HEK293 (cell line): ENCODE results near the gene TMEM141.

Experiments
- FEZF1 ChIP-seq: fragments of 450-650 bp; formaldehyde crosslinking; IDR thresholded peaks from 2 replicates; pipeline ENCODE4 v1.5.1; 2016; ENCODE audit warnings: missing biosample characterization, missing genetic modification characterization
- KLF7 ChIP-seq: fragments of 450-650 bp; formaldehyde crosslinking; IDR thresholded peaks from 2 replicates; pipeline ENCODE4 v1.5.1; 2016; ENCODE audit warnings: missing biosample characterization, missing genetic modification characterization, borderline replicate concordance
- TRIM28 ChIP-seq: IDR thresholded peaks from 2 replicates; pipeline ENCODE4 v1.6.1; 2011; ENCODE audit warnings: low read length, control low read depth, borderline replicate concordance
- ZBTB17 ChIP-seq: fragments of 450-650 bp; formaldehyde crosslinking; IDR thresholded peaks from 2 replicates; pipeline ENCODE4 v1.5.1; 2016; ENCODE audit warnings: missing biosample characterization, missing genetic modification characterization
- ZBTB7A ChIP-seq: fragments of 450-650 bp; formaldehyde crosslinking; IDR thresholded peaks from 2 replicates; pipeline ENCODE4 v1.5.1; 2016; ENCODE audit warnings: low read depth, missing biosample characterization, missing genetic modification characterization
- ZFHX2 ChIP-seq: fragments of 450-650 bp; formaldehyde crosslinking; conservative IDR thresholded peaks from 2 replicates; pipeline ENCODE4 v1.5.1; 2016; ENCODE audit warnings: missing biosample characterization, missing genetic modification characterization
- ZFP69B ChIP-seq: fragments of 450-650 bp; formaldehyde crosslinking; IDR thresholded peaks from 2 replicates; pipeline ENCODE4 v1.5.1; 2016; ENCODE audit warnings: missing biosample characterization, missing genetic modification characterization
- ZNF10 ChIP-seq: fragments of 450-650 bp; formaldehyde crosslinking; IDR thresholded peaks from 2 replicates; pipeline ENCODE4 v1.5.1; 2017; ENCODE audit warnings: missing biosample characterization, missing genetic modification characterization
- ZNF112 ChIP-seq: fragments of 450-650 bp; formaldehyde crosslinking; IDR thresholded peaks from 2 replicates; pipeline ENCODE4 v1.5.0; 2017; ENCODE audit warnings: missing biosample characterization, missing genetic modification characterization
- ZNF121 ChIP-seq: fragments of 450-650 bp; formaldehyde crosslinking; IDR thresholded peaks from 2 replicates; pipeline ENCODE4 v1.5.1; 2016; ENCODE audit warnings: missing biosample characterization, missing genetic modification characterization
- ZNF146 ChIP-seq: fragments of 450-650 bp; formaldehyde crosslinking; IDR thresholded peaks from 2 replicates; pipeline ENCODE4 v1.5.1; 2016; ENCODE audit warnings: missing biosample characterization, missing genetic modification characterization
- ZNF2 ChIP-seq: fragments of 450-650 bp; formaldehyde crosslinking; IDR thresholded peaks from 2 replicates; pipeline ENCODE4 v1.5.1; 2016; ENCODE audit warnings: missing biosample characterization, missing genetic modification characterization
- ZNF202 ChIP-seq: fragments of 450-650 bp; formaldehyde crosslinking; IDR thresholded peaks from 2 replicates; pipeline ENCODE4 v1.5.1; 2016; ENCODE audit warnings: missing biosample characterization, missing genetic modification characterization, borderline replicate concordance
- ZNF223 ChIP-seq: fragments of 450-650 bp; formaldehyde crosslinking; IDR thresholded peaks from 2 replicates; pipeline ENCODE4 v1.5.1; 2016; ENCODE audit warnings: missing biosample characterization, missing genetic modification characterization
- ZNF311 ChIP-seq: fragments of 450-650 bp; formaldehyde crosslinking; IDR thresholded peaks from 2 replicates; pipeline ENCODE4 v1.5.1; 2017; ENCODE audit warnings: missing biosample characterization, missing genetic modification characterization, borderline replicate concordance
- ZNF324 ChIP-seq: fragments of 450-650 bp; formaldehyde crosslinking; IDR thresholded peaks from 2 replicates; pipeline ENCODE4 v1.5.1; 2016; ENCODE audit warnings: missing biosample characterization, missing genetic modification characterization
- ZNF335 ChIP-seq: fragments of 450-650 bp; formaldehyde crosslinking; conservative IDR thresholded peaks from 2 replicates; pipeline ENCODE4 v1.5.1; 2016; ENCODE audit warnings: missing biosample characterization, missing genetic modification characterization
- ZNF391 ChIP-seq: fragments of 450-650 bp; formaldehyde crosslinking; IDR thresholded peaks from 2 replicates; pipeline ENCODE4 v1.5.1; 2016; ENCODE audit warnings: low read depth, missing biosample characterization, missing genetic modification characterization, borderline replicate concordance
- ZNF48 ChIP-seq: fragments of 450-650 bp; formaldehyde crosslinking; IDR thresholded peaks from 2 replicates; pipeline ENCODE4 v1.5.1; 2016; ENCODE audit warnings: missing biosample characterization, missing genetic modification characterization
- ZNF501 ChIP-seq: fragments of 450-650 bp; formaldehyde crosslinking; IDR thresholded peaks from 2 replicates; pipeline ENCODE4 v1.5.1; 2016; ENCODE audit warnings: missing biosample characterization, missing genetic modification characterization
- ZNF510 ChIP-seq: fragments of 450-650 bp; formaldehyde crosslinking; IDR thresholded peaks from 2 replicates; pipeline ENCODE4 v1.5.1; 2018; ENCODE audit warnings: mild to moderate bottlenecking, missing genetic modification characterization, missing biosample characterization; ENCODE audit not compliant: insufficient replicate concordance
- ZNF530 ChIP-seq: fragments of 450-650 bp; formaldehyde crosslinking; IDR thresholded peaks from 2 replicates; pipeline ENCODE4 v1.5.1; 2016; ENCODE audit warnings: low read depth, missing biosample characterization, missing genetic modification characterization
- ZNF561 ChIP-seq: fragments of 450-650 bp; IDR thresholded peaks from 2 replicates; pipeline ENCODE4 v1.5.1; 2018; ENCODE audit warnings: missing biosample characterization, missing genetic modification characterization, borderline replicate concordance
- ZNF571 ChIP-seq: fragments of 450-650 bp; formaldehyde crosslinking; IDR thresholded peaks from 2 replicates; pipeline ENCODE4 v1.5.0; 2017; ENCODE audit warnings: missing biosample characterization, missing genetic modification characterization
- ZNF610 ChIP-seq: fragments of 450-650 bp; formaldehyde crosslinking; IDR thresholded peaks from 2 replicates; pipeline ENCODE4 v1.5.1; 2016; ENCODE audit warnings: missing biosample characterization, missing genetic modification characterization, borderline replicate concordance
- ZNF660 ChIP-seq: fragments of 450-650 bp; IDR thresholded peaks from 2 replicates; pipeline ENCODE4 v1.5.1; 2018; ENCODE audit warnings: missing biosample characterization, mild to moderate bottlenecking, missing genetic modification characterization
- TF ChIP-seq, protein P1 (sequence below): fragments of 450-650 bp; formaldehyde crosslinking; IDR thresholded peaks from 2 replicates; pipeline ENCODE4 v1.5.1; 2016; ENCODE audit warnings: missing biosample characterization, missing genetic modification characterization
- TF ChIP-seq, protein P2 (sequence below): fragments of 450-650 bp; formaldehyde crosslinking; IDR thresholded peaks from 2 replicates; pipeline ENCODE4 v1.5.1; 2017; ENCODE audit warnings: missing biosample characterization, missing genetic modification characterization
- TF ChIP-seq, protein P3 (sequence below): fragments of 450-650 bp; formaldehyde crosslinking; IDR thresholded peaks from 2 replicates; pipeline ENCODE4 v1.5.1; 2016; ENCODE audit warnings: missing biosample characterization, missing genetic modification characterization
- TF ChIP-seq, protein P4 (sequence below): fragments of 450-650 bp; formaldehyde crosslinking; IDR thresholded peaks from 2 replicates; pipeline ENCODE4 v1.5.1; 2017; ENCODE audit warnings: missing biosample characterization, missing genetic modification characterization
- TF ChIP-seq, protein P5 (sequence below): fragments of 450-650 bp; formaldehyde crosslinking; IDR thresholded peaks from 2 replicates; pipeline ENCODE4 v1.5.1; 2017; ENCODE audit warnings: missing biosample characterization, missing genetic modification characterization

TMEM141 gene

DNA sequence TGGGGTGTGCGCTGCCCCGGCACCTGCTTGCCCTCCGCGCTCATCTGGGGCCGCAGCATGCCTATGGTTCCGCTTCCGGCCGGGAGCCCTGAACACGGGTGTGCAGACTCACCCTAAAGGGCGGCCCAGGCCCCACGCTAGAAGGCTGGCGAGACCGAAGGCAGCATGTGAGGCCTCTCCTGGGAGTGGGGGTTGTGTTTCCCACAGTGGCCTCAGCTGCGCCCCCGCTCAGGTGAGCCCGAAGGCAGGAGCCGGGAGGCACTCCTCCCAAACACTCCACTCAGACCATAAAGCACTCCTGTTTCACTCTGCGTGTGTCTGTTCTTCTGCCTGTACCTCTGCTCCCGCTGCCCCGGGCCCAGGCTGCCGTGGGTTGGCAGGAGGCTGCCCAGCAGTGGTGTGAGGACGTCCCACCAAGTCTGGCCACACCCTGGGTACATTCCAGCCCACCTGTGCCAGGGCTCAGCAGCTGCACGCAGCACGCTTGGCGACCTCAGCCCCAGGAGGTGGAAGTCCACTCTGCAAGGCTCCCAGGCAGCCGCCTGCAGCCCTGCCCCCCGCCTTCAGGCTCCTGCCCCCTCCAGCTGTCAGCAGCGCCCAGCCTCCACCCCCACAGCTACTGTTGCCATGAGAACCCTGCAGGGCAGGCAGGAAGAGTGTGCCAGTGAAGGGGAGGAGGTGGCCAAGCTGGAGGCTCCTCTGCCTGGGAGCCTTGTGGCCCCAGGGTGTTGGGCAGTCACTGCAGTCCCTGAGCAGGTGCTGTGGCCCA is 49.9 kb downstream of the TMEM141 start (continued):
- TF ChIP-seq, protein P1, sequence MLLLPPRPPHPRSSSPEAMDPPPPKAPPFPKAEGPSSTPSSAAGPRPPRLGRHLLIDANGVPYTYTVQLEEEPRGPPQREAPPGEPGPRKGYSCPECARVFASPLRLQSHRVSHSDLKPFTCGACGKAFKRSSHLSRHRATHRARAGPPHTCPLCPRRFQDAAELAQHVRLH (tag by site-specific recombination), result no peak
- TF ChIP-seq ZNF146 (no peak), ZNF48 (tag by site-specific recombination) (no peak), ZNF2 (tag by site-specific recombination) (no peak; the same call in 1 of the 2 replicates), ZNF561 (tag by site-specific recombination) (no peak), ZNF324 (tag by site-specific recombination) (no peak), ZFP69B (tag by site-specific recombination) (no peak; the same call in 1 of the 2 replicates), ZNF311 (tag by site-specific recombination) (no peak), ZNF121 (tag by site-specific recombination) (no peak), ZNF571 (tag by site-specific recombination) (no peak), ZNF335 (tag by site-specific recombination) (peak; percentile 88), FEZF1 (tag by site-specific recombination) (no peak), ZNF223 (tag by site-specific recombination) (peak; percentile 79), ZNF510 (tag by site-specific recombination) (no peak), ZNF501 (tag by site-specific recombination) (0 out of 2 replicates have a peak, but pooled peaks have one; percentile 36), ZNF202 (tag by site-specific recombination) (no peak), ZNF660 (no peak), ZBTB17 (tag by site-specific recombination) (peak; percentile 51; the same call in 1 of the 2 replicates), ZNF112 (tag by site-specific recombination) (no peak), ZFHX2 (tag by site-specific recombination) (peak; percentile 88), KLF7 (tag by site-specific recombination) (no peak), ZBTB7A (tag by site-specific recombination) (no peak), ZNF610 (no peak), ZNF10 (tag by site-specific recombination) (peak; percentile 81), ZNF530 (tag by site-specific recombination) (no peak), ZNF391 (tag by site-specific recombination) (no peak), TRIM28 (no peak)
- TF ChIP-seq, protein P2, sequence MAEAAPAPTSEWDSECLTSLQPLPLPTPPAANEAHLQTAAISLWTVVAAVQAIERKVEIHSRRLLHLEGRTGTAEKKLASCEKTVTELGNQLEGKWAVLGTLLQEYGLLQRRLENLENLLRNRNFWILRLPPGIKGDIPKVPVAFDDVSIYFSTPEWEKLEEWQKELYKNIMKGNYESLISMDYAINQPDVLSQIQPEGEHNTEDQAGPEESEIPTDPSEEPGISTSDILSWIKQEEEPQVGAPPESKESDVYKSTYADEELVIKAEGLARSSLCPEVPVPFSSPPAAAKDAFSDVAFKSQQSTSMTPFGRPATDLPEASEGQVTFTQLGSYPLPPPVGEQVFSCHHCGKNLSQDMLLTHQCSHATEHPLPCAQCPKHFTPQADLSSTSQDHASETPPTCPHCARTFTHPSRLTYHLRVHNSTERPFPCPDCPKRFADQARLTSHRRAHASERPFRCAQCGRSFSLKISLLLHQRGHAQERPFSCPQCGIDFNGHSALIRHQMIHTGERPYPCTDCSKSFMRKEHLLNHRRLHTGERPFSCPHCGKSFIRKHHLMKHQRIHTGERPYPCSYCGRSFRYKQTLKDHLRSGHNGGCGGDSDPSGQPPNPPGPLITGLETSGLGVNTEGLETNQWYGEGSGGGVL (tag by site-specific recombination), result peak; percentile 58; the same call in 1 of the 2 replicates
- TF ChIP-seq, protein P3, sequence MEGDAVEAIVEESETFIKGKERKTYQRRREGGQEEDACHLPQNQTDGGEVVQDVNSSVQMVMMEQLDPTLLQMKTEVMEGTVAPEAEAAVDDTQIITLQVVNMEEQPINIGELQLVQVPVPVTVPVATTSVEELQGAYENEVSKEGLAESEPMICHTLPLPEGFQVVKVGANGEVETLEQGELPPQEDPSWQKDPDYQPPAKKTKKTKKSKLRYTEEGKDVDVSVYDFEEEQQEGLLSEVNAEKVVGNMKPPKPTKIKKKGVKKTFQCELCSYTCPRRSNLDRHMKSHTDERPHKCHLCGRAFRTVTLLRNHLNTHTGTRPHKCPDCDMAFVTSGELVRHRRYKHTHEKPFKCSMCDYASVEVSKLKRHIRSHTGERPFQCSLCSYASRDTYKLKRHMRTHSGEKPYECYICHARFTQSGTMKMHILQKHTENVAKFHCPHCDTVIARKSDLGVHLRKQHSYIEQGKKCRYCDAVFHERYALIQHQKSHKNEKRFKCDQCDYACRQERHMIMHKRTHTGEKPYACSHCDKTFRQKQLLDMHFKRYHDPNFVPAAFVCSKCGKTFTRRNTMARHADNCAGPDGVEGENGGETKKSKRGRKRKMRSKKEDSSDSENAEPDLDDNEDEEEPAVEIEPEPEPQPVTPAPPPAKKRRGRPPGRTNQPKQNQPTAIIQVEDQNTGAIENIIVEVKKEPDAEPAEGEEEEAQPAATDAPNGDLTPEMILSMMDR (tag by site-specific recombination), result no peak
- TF ChIP-seq, protein P4, sequence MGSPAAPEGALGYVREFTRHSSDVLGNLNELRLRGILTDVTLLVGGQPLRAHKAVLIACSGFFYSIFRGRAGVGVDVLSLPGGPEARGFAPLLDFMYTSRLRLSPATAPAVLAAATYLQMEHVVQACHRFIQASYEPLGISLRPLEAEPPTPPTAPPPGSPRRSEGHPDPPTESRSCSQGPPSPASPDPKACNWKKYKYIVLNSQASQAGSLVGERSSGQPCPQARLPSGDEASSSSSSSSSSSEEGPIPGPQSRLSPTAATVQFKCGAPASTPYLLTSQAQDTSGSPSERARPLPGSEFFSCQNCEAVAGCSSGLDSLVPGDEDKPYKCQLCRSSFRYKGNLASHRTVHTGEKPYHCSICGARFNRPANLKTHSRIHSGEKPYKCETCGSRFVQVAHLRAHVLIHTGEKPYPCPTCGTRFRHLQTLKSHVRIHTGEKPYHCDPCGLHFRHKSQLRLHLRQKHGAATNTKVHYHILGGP (tag by site-specific recombination), result no peak
- TF ChIP-seq, protein P5, sequence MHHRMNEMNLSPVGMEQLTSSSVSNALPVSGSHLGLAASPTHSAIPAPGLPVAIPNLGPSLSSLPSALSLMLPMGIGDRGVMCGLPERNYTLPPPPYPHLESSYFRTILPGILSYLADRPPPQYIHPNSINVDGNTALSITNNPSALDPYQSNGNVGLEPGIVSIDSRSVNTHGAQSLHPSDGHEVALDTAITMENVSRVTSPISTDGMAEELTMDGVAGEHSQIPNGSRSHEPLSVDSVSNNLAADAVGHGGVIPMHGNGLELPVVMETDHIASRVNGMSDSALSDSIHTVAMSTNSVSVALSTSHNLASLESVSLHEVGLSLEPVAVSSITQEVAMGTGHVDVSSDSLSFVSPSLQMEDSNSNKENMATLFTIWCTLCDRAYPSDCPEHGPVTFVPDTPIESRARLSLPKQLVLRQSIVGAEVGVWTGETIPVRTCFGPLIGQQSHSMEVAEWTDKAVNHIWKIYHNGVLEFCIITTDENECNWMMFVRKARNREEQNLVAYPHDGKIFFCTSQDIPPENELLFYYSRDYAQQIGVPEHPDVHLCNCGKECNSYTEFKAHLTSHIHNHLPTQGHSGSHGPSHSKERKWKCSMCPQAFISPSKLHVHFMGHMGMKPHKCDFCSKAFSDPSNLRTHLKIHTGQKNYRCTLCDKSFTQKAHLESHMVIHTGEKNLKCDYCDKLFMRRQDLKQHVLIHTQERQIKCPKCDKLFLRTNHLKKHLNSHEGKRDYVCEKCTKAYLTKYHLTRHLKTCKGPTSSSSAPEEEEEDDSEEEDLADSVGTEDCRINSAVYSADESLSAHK (tag by site-specific recombination), result no peak
